ENCODE results near the gene RWDD3. TPM values are rescaled to one million over a fixed set of nuclear protein-coding genes. Genes with fewer than 3 reads are reported as not detected.

RWDD3 gene
- total RNA-seq, 1 experiment from 2014 or later = 15.3 TPM

DNA sequence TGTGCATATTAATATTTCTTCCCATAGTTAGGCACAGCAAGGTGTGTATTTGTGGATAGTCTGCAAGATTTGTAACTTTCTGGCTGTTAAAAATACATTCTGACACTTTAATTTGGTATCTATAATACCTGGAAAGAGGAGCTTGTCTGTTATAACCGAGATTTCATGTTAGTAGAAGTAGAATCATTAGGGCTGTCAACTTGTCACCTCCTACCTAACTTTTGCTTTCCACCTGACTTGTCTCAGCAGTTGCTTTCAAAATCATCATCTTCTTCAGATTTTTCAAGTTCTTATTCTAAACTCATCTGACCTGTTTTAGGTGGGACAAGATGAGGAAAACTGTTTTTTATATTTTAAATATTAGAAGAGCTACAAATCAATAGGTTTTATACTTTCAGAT is 11.0 kb downstream of the RWDD3 start:
- Histone ChIP-seq H3K23me2 (ENCODE audit: insufficient read length, low read depth, low read length, poor library complexity, severe bottlenecking) (no peaks in the 10 kb centered on the region), H2BK15ac (ENCODE audit: low read depth, low read length) (no peak overlapping the region), H3K4me1 (ENCODE audit: insufficient read depth, low read length) (no peaks in the 10 kb centered on the region), H2BK12ac (ENCODE audit: insufficient read length, low read depth, low read length) (no peak overlapping the region), H3K4ac (ENCODE audit: low read depth, low read length) (no peak overlapping the region), H2BK120ac (ENCODE audit: low read depth, low read length, poor library complexity, severe bottlenecking) (no peak overlapping the region), H3K27ac (ENCODE audit: insufficient read length, low read depth, low read length) (no peak overlapping the region), H4K91ac (ENCODE audit: insufficient read length, low read depth, low read length) (no peak overlapping the region), H3K14ac (ENCODE audit: insufficient read depth, low read length) (no peak overlapping the region), H3K9me3 (ENCODE audit: control insufficient read depth, low read depth, low read length) (peaks cover 10% of the 10 kb centered on the region), H2AK5ac (ENCODE audit: insufficient read length, low read length) (no peak overlapping the region), H4K5ac (ENCODE audit: insufficient read length, low read depth, low read length) (no peak overlapping the region), H3K4me2 (ENCODE audit: insufficient read depth, insufficient read length, low read length) (no peak overlapping the region), H3K56ac (ENCODE audit: insufficient read length, low read depth, low read length) (no peak overlapping the region), H3K23ac (ENCODE audit: insufficient read length, low read depth, low read length) (no peak overlapping the region), H3K79me1 (ENCODE audit: insufficient read depth, low read depth, low read length, poor library complexity, severe bottlenecking) (no peaks in the 10 kb centered on the region), H2AFZ (ENCODE audit: low read length) (no peak overlapping the region), H4K20me1 (ENCODE audit: control insufficient read depth, insufficient read depth, insufficient read length) (no peaks in the 10 kb centered on the region), H3K79me2 (ENCODE audit: insufficient read depth, low read length) (no peaks in the 10 kb centered on the region), H4K8ac (replicated peaks; ENCODE audit: insufficient read length, low read depth, low read length) (no peak overlapping the region), H3K9ac (ENCODE audit: extremely low read depth, insufficient read length, low read length) (no peak overlapping the region), H3K18ac (ENCODE audit: insufficient read length, low read depth, low read length) (no peak overlapping the region), H2BK20ac (ENCODE audit: low read depth, low read length, poor library complexity, severe bottlenecking) (no peak overlapping the region), H3K27me3 (ENCODE audit: insufficient read depth, low read length) (no peaks in the 10 kb centered on the region), H2BK5ac (ENCODE audit: insufficient read length, low read length) (no peak overlapping the region), H3T11ph (ENCODE audit: low read length) (no peak overlapping the region)
- no peak for DNase-seq
- Mint-ChIP-seq H3K4me3 (no peak overlapping the region), H3K27ac (no peak overlapping the region), H3K27me3 (ENCODE audit: low read depth) (no peaks in the 10 kb centered on the region), H3K36me3 (ENCODE audit: insufficient read depth in 1 of 3, low read depth in 3 of 3) (peaks cover 23 to 51% (median 33%) of the 10 kb centered on the region in 3 experiments), H3K4me1 (peaks cover 14 to 19% of the 10 kb centered on the region in 2 experiments), H3K9me3 (peaks cover 15 to 17% of the 10 kb centered on the region in 2 experiments; a peak in 4 of 5 replicates)
- TF ChIP-seq, protein P1, sequence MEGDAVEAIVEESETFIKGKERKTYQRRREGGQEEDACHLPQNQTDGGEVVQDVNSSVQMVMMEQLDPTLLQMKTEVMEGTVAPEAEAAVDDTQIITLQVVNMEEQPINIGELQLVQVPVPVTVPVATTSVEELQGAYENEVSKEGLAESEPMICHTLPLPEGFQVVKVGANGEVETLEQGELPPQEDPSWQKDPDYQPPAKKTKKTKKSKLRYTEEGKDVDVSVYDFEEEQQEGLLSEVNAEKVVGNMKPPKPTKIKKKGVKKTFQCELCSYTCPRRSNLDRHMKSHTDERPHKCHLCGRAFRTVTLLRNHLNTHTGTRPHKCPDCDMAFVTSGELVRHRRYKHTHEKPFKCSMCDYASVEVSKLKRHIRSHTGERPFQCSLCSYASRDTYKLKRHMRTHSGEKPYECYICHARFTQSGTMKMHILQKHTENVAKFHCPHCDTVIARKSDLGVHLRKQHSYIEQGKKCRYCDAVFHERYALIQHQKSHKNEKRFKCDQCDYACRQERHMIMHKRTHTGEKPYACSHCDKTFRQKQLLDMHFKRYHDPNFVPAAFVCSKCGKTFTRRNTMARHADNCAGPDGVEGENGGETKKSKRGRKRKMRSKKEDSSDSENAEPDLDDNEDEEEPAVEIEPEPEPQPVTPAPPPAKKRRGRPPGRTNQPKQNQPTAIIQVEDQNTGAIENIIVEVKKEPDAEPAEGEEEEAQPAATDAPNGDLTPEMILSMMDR (conservative IDR thresholded peaks at IDR 0.05) = no peak
- no CpG with 5 or more reads among the region's 1 CpG for WGBS (ENCODE audit: extremely low coverage, insufficient read length, low lambda C conversion rate)

Measured in H9 (cell line).